B cell (primary cell): ENCODE measurements around the gene CHST8. TPM values are rescaled to one million over a fixed set of nuclear protein-coding genes. Genes with fewer than 3 reads are reported as not detected.

Experiments
- ATAC-seq: fragments of 200-7000 bp; cut with Tn5 transposase; one replicate; pipeline ENCODE4 v1.10.0; 2021; ENCODE audit warnings: low read depth, mild to moderate bottlenecking, moderate number of reproducible peaks, moderate library complexity
- CTCF ChIA-PET: fragments of 350-600 bp; sonication (Branson Sonifier 250); formaldehyde crosslinking; loops from one replicate; lab custom pipeline; 2021; ENCODE audit warnings: antibody characterized with exemption, inconsistent platforms; lab: Charles Lee
- POLR2A ChIA-PET: fragments of 350-600 bp; sonication (Branson Sonifier 250); formaldehyde crosslinking; loops from one replicate; lab custom pipeline; 2021; ENCODE audit warnings: antibody characterized with exemption; lab: Charles Lee
- DNase-seq: peaks from one replicate; pipeline ENCODE4 v3.0.0; 2013
- H2AFZ ChIP-seq: 2 replicates; pipeline ENCODE4 v1.6.1; 2012; ENCODE audit warnings: mild to moderate bottlenecking, low read depth, low read length; ENCODE audit not compliant: insufficient read depth, poor library complexity, severe bottlenecking
- H3K27ac ChIP-seq, 2 donors: 1 replicate in 1 of 2; 2 replicates in 1 of 2; pipeline ENCODE4 v1.5.1; 2012 to 2013; ENCODE audit warnings: low read length in 2 of 2, mild to moderate bottlenecking in 2 of 2, moderate library complexity in 1 of 2
- H3K27me3 ChIP-seq, 4 experiments: fragments of 200-600 bp in 1 of 4; sonication (generic) in 1 of 4; replicated peaks in 1 of 4; 1 replicate in 2 of 4; 2 replicates in 2 of 4; pipeline versions ENCODE4 v1.6.1 to v1.7.0; 2013 to 2016; ENCODE audit warnings: low read length in 3 of 4, mild to moderate bottlenecking in 2 of 4, mixed read lengths in 1 of 4, moderate library complexity in 1 of 4; ENCODE audit not compliant: insufficient read depth in 4 of 4, control insufficient read depth in 3 of 4; ENCODE audit errors: control extremely low read depth in 1 of 4
- H3K36me3 ChIP-seq, 2 experiments: replicated peaks in 1 of 2; 1 replicate in 1 of 2; 2 replicates in 1 of 2; pipeline versions ENCODE4 v1.6.1 to v1.7.1; 2013; ENCODE audit warnings: low read length in 1 of 2; ENCODE audit not compliant: insufficient read depth in 2 of 2, control insufficient read depth in 1 of 2; ENCODE audit errors: control extremely low read depth in 1 of 2, extremely low read depth in 1 of 2
- H3K4me1 ChIP-seq, 2 donors: fragments of 200-600 bp in 1 of 2; sonication (generic) in 1 of 2; 1 replicate in 1 of 2; 2 replicates in 1 of 2; pipeline versions ENCODE4 v1.5.1 to v1.6.1; 2013 to 2017; ENCODE audit warnings: low read length in 2 of 2; ENCODE audit not compliant: control insufficient read depth in 2 of 2, insufficient read depth in 2 of 2
- H3K4me2 ChIP-seq: replicated peaks from 2 replicates; pipeline ENCODE3; 2012; ENCODE audit warnings: mild to moderate bottlenecking, low read depth, low read length; ENCODE audit not compliant: poor library complexity, severe bottlenecking
- H3K4me3 ChIP-seq, 5 experiments: fragments of 200-600 bp in 1 of 5; sonication (generic) in 1 of 5; 1 replicate in 3 of 5; 2 replicates in 2 of 5; pipeline versions ENCODE4 v1.5.1 to v1.7.0; 2011 to 2016; ENCODE audit warnings: low read length in 4 of 5, mild to moderate bottlenecking in 4 of 5, low read depth in 2 of 5, control low read depth in 1 of 5, moderate library complexity in 1 of 5; ENCODE audit not compliant: insufficient read depth in 1 of 5; ENCODE audit errors: control extremely low read depth in 1 of 5, extremely low read depth in 1 of 5
- H3K79me2 ChIP-seq: fragments of 200-600 bp; sonication (generic); one replicate; pipeline ENCODE4 v1.6.0; 2016; ENCODE audit warnings: low read length; ENCODE audit not compliant: control insufficient read depth, insufficient read depth
- H3K9ac ChIP-seq: fragments of 200-600 bp; sonication (generic); 2 replicates; pipeline ENCODE4 v1.6.1; 2017; ENCODE audit warnings: mild to moderate bottlenecking, low read length, moderate library complexity
- H3K9me3 ChIP-seq, 3 donors: one replicate each; pipeline versions ENCODE4 v1.6.1 to v1.7.1; 2013; ENCODE audit warnings: low read length in 2 of 3; ENCODE audit not compliant: control insufficient read depth in 2 of 3, insufficient read depth in 1 of 3; ENCODE audit errors: control extremely low read depth in 1 of 3
- H4K20me1 ChIP-seq: 2 replicates; pipeline ENCODE4 v1.6.0; 2012; ENCODE audit warnings: mild to moderate bottlenecking, low read length; ENCODE audit not compliant: insufficient read depth, control insufficient read depth, poor library complexity, severe bottlenecking
- H3K27ac Mint-ChIP-seq: one replicate; pipeline ENCODE4 v1.8.0; 2021; ENCODE audit warnings: mixed read lengths
- H3K27me3 Mint-ChIP-seq: one replicate; pipeline ENCODE4 v1.8.0; 2021; ENCODE audit warnings: mixed read lengths
- H3K4me1 Mint-ChIP-seq: one replicate; pipeline ENCODE4 v1.8.0; 2021; ENCODE audit warnings: mixed read lengths
- H3K4me3 Mint-ChIP-seq: one replicate; pipeline ENCODE4 v1.8.0; 2021; ENCODE audit warnings: mixed read lengths
- H3K9me3 Mint-ChIP-seq: one replicate; pipeline ENCODE4 v1.8.0; 2022; ENCODE audit warnings: mixed read lengths; ENCODE audit not compliant: insufficient read depth
- EZH2 ChIP-seq: IDR thresholded peaks from 2 replicates; pipeline ENCODE4 v1.6.1; 2012; ENCODE audit warnings: borderline replicate concordance, low read depth, mild to moderate bottlenecking, moderate library complexity, low read length; ENCODE audit not compliant: insufficient read depth, poor library complexity, severe bottlenecking
- WGBS: methylation state at CpG from one replicate; pipeline ENCODE4 v1.1.5; 2013; ENCODE audit warnings: missing lambda C conversion rate; ENCODE audit not compliant: insufficient coverage; 5-methylcytosine and 5-hydroxymethylcytosine counted together
- intact Hi-C: fragments of 100-400 bp; cut with micrococcal nuclease; formaldehyde crosslinking; loops from one replicate; pipeline ENCODE4 v1.10.0; 2022
- polyA plus RNA-seq: library from polyadenylated mRNA; depleted of rRNA; stranded (reverse); fragments of >200 nt; gene quantifications from 2 replicates; pipeline ENCODE4 v1.2.3, GENCODE V29; 2012
- total RNA-seq, 2 donors: library from RNA; stranded (reverse); fragments of 120-200 nt in 1 of 2; gene quantifications; 1 replicate in 1 of 2; 2 replicates in 1 of 2; pipeline versions ENCODE4 v1.2.3 to v1.2.4, GENCODE V29; 2013 to 2022
- TF ChIP-seq, protein P1 (sequence below): fragments of 200-600 bp; IDR thresholded peaks from one replicate; pipeline ENCODE4 v1.8.0; 2022; ENCODE audit warnings: antibody characterized with exemption, mild to moderate bottlenecking

CHST8 gene
- total and polyA plus RNA-seq, 2 donors (not counting 1 experiment from before 2014, with no cell fraction given) = not detected

DNA sequence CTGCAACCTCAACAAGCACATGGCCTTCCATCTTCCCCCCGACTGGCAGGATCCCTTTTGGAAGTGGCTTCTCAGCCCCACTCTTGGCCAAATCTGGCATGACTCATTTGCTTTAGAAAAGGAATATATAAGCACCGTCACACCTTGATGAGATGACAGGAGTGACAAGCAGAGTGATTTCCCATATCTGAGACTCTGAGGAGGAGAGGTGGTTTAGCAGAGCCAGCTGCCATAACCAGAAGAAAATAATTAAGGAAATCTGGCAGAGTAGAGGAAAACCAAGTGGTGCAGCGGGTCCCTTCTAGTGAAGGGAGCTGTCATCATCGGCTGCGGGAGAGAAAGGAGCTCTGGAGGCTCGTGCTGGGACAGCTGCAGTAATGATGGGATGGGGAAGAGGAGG, 147.5 kb downstream of the CHST8 start:
- Mint-ChIP-seq H3K27me3 (peaks cover 20% of the 10 kb centered on the region), H3K27ac (no peak overlapping the region), H3K4me3 (no peak overlapping the region), H3K4me1 (no peaks in the 10 kb centered on the region), H3K9me3 (no peaks in the 10 kb centered on the region)
- no peaks in the 10 kb centered on the region for H3K79me2 ChIP-seq
- DNase-seq (no peak), ATAC-seq (no peak)
- H3K36me3 ChIP-seq = no peaks in the 10 kb centered on the region
- intact Hi-C loops = no loop called here
- H3K9ac ChIP-seq = no peak overlapping the region
- H2AFZ ChIP-seq = no peak overlapping the region
- H3K4me1 ChIP-seq = no peaks in the 10 kb centered on the region
- no peaks in the 10 kb centered on the region for H4K20me1 ChIP-seq
- no peaks in the 10 kb centered on the region for H3K27me3 ChIP-seq
- ChIA-PET CTCF (interaction anchor here (0.9 to 1.6 kb wide), 4 partner anchors 9 to 339 kb away, joined by 3 to 9 read pairs (median 4); no protein-coding TSS in a partner anchor), POLR2A (no interaction called here)
- no peak overlapping the region for H3K4me3 ChIP-seq
- H3K4me2 ChIP-seq = no peak overlapping the region
- peaks cover 0 to 8% (median 0%) of the 10 kb centered on the region in 3 donors for H3K9me3 ChIP-seq
- TF ChIP-seq EZH2 = no peak
- TF ChIP-seq, protein P1, sequence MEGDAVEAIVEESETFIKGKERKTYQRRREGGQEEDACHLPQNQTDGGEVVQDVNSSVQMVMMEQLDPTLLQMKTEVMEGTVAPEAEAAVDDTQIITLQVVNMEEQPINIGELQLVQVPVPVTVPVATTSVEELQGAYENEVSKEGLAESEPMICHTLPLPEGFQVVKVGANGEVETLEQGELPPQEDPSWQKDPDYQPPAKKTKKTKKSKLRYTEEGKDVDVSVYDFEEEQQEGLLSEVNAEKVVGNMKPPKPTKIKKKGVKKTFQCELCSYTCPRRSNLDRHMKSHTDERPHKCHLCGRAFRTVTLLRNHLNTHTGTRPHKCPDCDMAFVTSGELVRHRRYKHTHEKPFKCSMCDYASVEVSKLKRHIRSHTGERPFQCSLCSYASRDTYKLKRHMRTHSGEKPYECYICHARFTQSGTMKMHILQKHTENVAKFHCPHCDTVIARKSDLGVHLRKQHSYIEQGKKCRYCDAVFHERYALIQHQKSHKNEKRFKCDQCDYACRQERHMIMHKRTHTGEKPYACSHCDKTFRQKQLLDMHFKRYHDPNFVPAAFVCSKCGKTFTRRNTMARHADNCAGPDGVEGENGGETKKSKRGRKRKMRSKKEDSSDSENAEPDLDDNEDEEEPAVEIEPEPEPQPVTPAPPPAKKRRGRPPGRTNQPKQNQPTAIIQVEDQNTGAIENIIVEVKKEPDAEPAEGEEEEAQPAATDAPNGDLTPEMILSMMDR = no peak
- 72% methylated on average over 5 of the region's 6 CpGs for WGBS
- H3K27ac ChIP-seq = no peak overlapping the region

GRCh38 chr19:33770107-33770506, 148.4 kb downstream of the CHST8 start:
- CTCF ChIA-PET = interaction anchor here (1.6 kb wide), 1 partner anchor 8 kb away, joined by 9 read pairs; no protein-coding TSS in a partner anchor
- no peaks in the 10 kb centered on the region for H4K20me1 ChIP-seq
- no peaks in the 10 kb centered on the region for H3K27me3 ChIP-seq
- no peak overlapping the region for H3K4me3 Mint-ChIP-seq
- 88% methylated on average over 6 of the region's 8 CpGs for WGBS
- intact Hi-C loops = no loop called here
- peaks cover 19% of the 10 kb centered on the region for H3K27me3 Mint-ChIP-seq
- no peak for ATAC-seq
- peaks cover 0 to 8% (median 0%) of the 10 kb centered on the region in 3 donors for H3K9me3 ChIP-seq
- no peak overlapping the region for H3K9ac ChIP-seq
- POLR2A ChIA-PET = no interaction called here
- H3K4me2 ChIP-seq = no peak overlapping the region
- DNase-seq = no peak
- H3K27ac Mint-ChIP-seq = no peak overlapping the region
- H3K9me3 Mint-ChIP-seq = no peaks in the 10 kb centered on the region
- no peaks in the 10 kb centered on the region for H3K36me3 ChIP-seq
- no peaks in the 10 kb centered on the region for H3K4me1 Mint-ChIP-seq
- H2AFZ ChIP-seq = no peak overlapping the region
- H3K4me1 ChIP-seq = no peaks in the 10 kb centered on the region
- no peaks in the 10 kb centered on the region for H3K79me2 ChIP-seq
- no peak overlapping the region for H3K4me3 ChIP-seq
- H3K27ac ChIP-seq = no peak overlapping the region
- TF ChIP-seq, protein P1 = no peak
- no peak for TF ChIP-seq EZH2
